Tibial nerve (tissue), 4 donors: ENCODE measurements around the gene RAB3C.

Source experiments
- EP300 ChIP-seq, 2 donors: sonication (generic); formaldehyde crosslinking; IDR thresholded peaks; one replicate each; pipeline ENCODE4 v1.6.1; 2017; ENCODE audit warnings: antibody characterized with exemption in 2 of 2, mild to moderate bottlenecking in 1 of 2
- POLR2A ChIP-seq, 2 donors: fragments of 450-650 bp; IDR thresholded peaks; one replicate each; pipeline ENCODE4 v1.6.1; 2017; ENCODE audit warnings: antibody characterized with exemption in 2 of 2, mild to moderate bottlenecking in 2 of 2, moderate library complexity in 2 of 2
- TF ChIP-seq, protein P1 (sequence below), 5 experiments: fragments of 200-600 bp in 3 of 5; fragments of 450-650 bp in 2 of 5; sonication (generic) in 3 of 5; IDR thresholded peaks; one replicate each; pipeline ENCODE4 v1.5.1; 2016 to 2019; ENCODE audit warnings: antibody characterized with exemption in 5 of 5, mild to moderate bottlenecking in 3 of 5, moderate library complexity in 2 of 5

DNA sequence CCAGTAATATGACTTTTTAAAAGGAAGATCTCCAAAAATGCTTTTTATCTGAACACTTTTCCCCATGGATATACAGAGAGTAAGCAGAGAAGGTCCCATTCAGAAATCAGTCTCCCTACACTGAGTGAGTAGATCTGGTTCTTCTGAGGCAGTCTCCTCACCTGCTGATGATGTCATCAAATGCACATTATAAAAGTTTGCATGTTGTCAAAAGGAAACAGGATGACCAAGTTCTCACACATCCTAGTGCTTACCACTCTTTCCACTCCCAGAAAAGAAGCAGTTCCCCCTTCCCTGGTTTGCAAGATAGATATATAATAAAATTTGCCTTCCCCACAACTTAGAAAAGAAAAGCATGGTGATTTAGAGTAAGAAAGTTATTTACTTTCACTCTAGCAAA is 180.5 kb downstream of the RAB3C start:
- TF ChIP-seq POLR2A (IDR thresholded peaks at IDR 0.05) (no peak), EP300 (IDR thresholded peaks at IDR 0.05) (no peak)
- TF ChIP-seq, protein P1, sequence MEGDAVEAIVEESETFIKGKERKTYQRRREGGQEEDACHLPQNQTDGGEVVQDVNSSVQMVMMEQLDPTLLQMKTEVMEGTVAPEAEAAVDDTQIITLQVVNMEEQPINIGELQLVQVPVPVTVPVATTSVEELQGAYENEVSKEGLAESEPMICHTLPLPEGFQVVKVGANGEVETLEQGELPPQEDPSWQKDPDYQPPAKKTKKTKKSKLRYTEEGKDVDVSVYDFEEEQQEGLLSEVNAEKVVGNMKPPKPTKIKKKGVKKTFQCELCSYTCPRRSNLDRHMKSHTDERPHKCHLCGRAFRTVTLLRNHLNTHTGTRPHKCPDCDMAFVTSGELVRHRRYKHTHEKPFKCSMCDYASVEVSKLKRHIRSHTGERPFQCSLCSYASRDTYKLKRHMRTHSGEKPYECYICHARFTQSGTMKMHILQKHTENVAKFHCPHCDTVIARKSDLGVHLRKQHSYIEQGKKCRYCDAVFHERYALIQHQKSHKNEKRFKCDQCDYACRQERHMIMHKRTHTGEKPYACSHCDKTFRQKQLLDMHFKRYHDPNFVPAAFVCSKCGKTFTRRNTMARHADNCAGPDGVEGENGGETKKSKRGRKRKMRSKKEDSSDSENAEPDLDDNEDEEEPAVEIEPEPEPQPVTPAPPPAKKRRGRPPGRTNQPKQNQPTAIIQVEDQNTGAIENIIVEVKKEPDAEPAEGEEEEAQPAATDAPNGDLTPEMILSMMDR (IDR thresholded peaks at IDR 0.05): no peak
